Astrocyte (in vitro differentiated cells and primary cell): ENCODE results near the gene SMG7. TPM values are rescaled to one million over a fixed set of nuclear protein-coding genes. Genes with fewer than 3 reads are reported as not detected.

ENCODE experiments used
- DNase-seq: peaks from one replicate; pipeline ENCODE4 v3.0.0-alpha.2; 2010; ENCODE audit warnings: low read depth
- FAIRE-seq: peaks from 2 replicates; lab custom pipeline; 2011; peaks lifted over from hg19 to GRCh38; lab: Jason Lieb, UNC
- H2AFZ ChIP-seq: 2 replicates; pipeline ENCODE4 v1.6.0; 2012; ENCODE audit warnings: low read depth, low read length, inconsistent platforms
- H3K27ac ChIP-seq: 2 replicates; pipeline ENCODE4 v1.5.1; 2011; ENCODE audit warnings: low read depth, low read length, inconsistent platforms
- H3K27me3 ChIP-seq: 2 replicates; pipeline ENCODE4 v1.6.0; 2011; ENCODE audit warnings: low read length, inconsistent platforms; ENCODE audit not compliant: insufficient read depth
- H3K36me3 ChIP-seq: 2 replicates; pipeline ENCODE4 v1.5.1; 2011; ENCODE audit warnings: low read length, inconsistent platforms; ENCODE audit not compliant: insufficient read depth
- H3K4me1 ChIP-seq: 2 replicates; pipeline ENCODE4 v1.5.1; 2011; ENCODE audit warnings: low read length, inconsistent platforms; ENCODE audit not compliant: insufficient read depth
- H3K4me2 ChIP-seq: 2 replicates; pipeline ENCODE4 v1.6.0; 2012; ENCODE audit warnings: low read length, inconsistent platforms
- H3K4me3 ChIP-seq: 2 replicates; pipeline ENCODE4 v1.5.1; 2011; ENCODE audit warnings: low read depth, mild to moderate bottlenecking, low read length, inconsistent platforms; ENCODE audit not compliant: insufficient read depth
- H3K79me2 ChIP-seq: 2 replicates; pipeline ENCODE4 v1.6.0; 2012; ENCODE audit warnings: mild to moderate bottlenecking, low read length, inconsistent platforms; ENCODE audit not compliant: insufficient read depth
- H3K9ac ChIP-seq: 2 replicates; pipeline ENCODE4 v1.6.0; 2012; ENCODE audit warnings: mild to moderate bottlenecking, low read length, inconsistent platforms
- H3K9me3 ChIP-seq: 2 replicates; pipeline ENCODE4 v1.5.1; 2012; ENCODE audit warnings: low read depth, mild to moderate bottlenecking, low read length, inconsistent platforms; ENCODE audit not compliant: insufficient read depth
- H4K20me1 ChIP-seq: 2 replicates; pipeline ENCODE4 v1.6.0; 2012; ENCODE audit warnings: low read length, inconsistent platforms; ENCODE audit not compliant: insufficient read depth
- H3K27ac Mint-ChIP-seq: one replicate; pipeline ENCODE4 v1.8.0; 2021; ENCODE audit warnings: mild to moderate bottlenecking, mixed read lengths; ENCODE audit not compliant: unreplicated experiment
- H3K27me3 Mint-ChIP-seq: one replicate; pipeline ENCODE4 v1.8.0; 2021; ENCODE audit warnings: low read depth, mixed read lengths; ENCODE audit not compliant: unreplicated experiment
- H3K36me3 Mint-ChIP-seq: one replicate; pipeline ENCODE4 v1.8.0; 2021; ENCODE audit warnings: low read depth, mixed read lengths; ENCODE audit not compliant: unreplicated experiment
- H3K4me1 Mint-ChIP-seq: one replicate; pipeline ENCODE4 v1.8.0; 2021; ENCODE audit warnings: low read depth, mixed read lengths; ENCODE audit not compliant: unreplicated experiment
- H3K4me3 Mint-ChIP-seq: one replicate; pipeline ENCODE4 v1.8.0; 2021; ENCODE audit warnings: mild to moderate bottlenecking, moderate library complexity, mixed read lengths; ENCODE audit not compliant: unreplicated experiment
- H3K9me3 Mint-ChIP-seq: one replicate; pipeline ENCODE4 v1.8.0; 2021; ENCODE audit warnings: mild to moderate bottlenecking, mixed read lengths; ENCODE audit not compliant: unreplicated experiment
- CTCF ChIP-seq: IDR thresholded peaks from 2 replicates; pipeline ENCODE4 v1.5.1; 2011; ENCODE audit warnings: low read depth, mild to moderate bottlenecking, inconsistent platforms, low read length, moderate library complexity; ENCODE audit not compliant: insufficient read depth
- EZH2 ChIP-seq: IDR thresholded peaks from 2 replicates; pipeline ENCODE4 v1.6.1; 2012; ENCODE audit warnings: mild to moderate bottlenecking, low read length, inconsistent platforms; ENCODE audit not compliant: insufficient read depth
- total RNA-seq: library from RNA; stranded (reverse); gene quantifications from 2 replicates; pipeline ENCODE4 v1.2.1, GENCODE V29; 2021

SMG7 gene
- total RNA-seq, 1 donor from 2014 or later, result 59.8 TPM

GRCh38 chr1:183584147-183584546, 111.8 kb downstream of the SMG7 start:
- DNase-seq (no peak), FAIRE-seq (no peak)
- H3K36me3 Mint-ChIP-seq, result no peaks in the 10 kb centered on the region
- H3K27ac Mint-ChIP-seq, result no peak overlapping the region
- Histone ChIP-seq H3K9me3 (no peaks in the 10 kb centered on the region), H3K9ac (no peak overlapping the region), H4K20me1 (no peaks in the 10 kb centered on the region), H3K79me2 (no peaks in the 10 kb centered on the region), H3K4me1 (no peaks in the 10 kb centered on the region), H2AFZ (no peak overlapping the region), H3K4me2 (no peak overlapping the region), H3K36me3 (no peaks in the 10 kb centered on the region), H3K27me3 (no peaks in the 10 kb centered on the region), H3K27ac (no peak overlapping the region), H3K4me3 (no peak overlapping the region)
- H3K4me1 Mint-ChIP-seq, result no peaks in the 10 kb centered on the region
- TF ChIP-seq CTCF (no peak), EZH2 (no peak)
- H3K4me3 Mint-ChIP-seq, result no peak overlapping the region
- H3K27me3 Mint-ChIP-seq, result peaks cover 1% of the 10 kb centered on the region
- H3K9me3 Mint-ChIP-seq, result no peaks in the 10 kb centered on the region

- no peak for DNase-seq
- no peaks in the 10 kb centered on the region for H3K9me3 ChIP-seq
- Mint-ChIP-seq H3K27me3 (peaks cover 1% of the 10 kb centered on the region), H3K4me1 (no peaks in the 10 kb centered on the region), H3K36me3 (no peaks in the 10 kb centered on the region), H3K27ac (no peak overlapping the region), H3K4me3 (no peak overlapping the region), H3K9me3 (no peaks in the 10 kb centered on the region)
- no peak overlapping the region for H3K4me3 ChIP-seq
- no peak for TF ChIP-seq EZH2
- no peak for TF ChIP-seq CTCF
- no peaks in the 10 kb centered on the region for H3K79me2 ChIP-seq
- FAIRE-seq, result no peak
- no peaks in the 10 kb centered on the region for H3K4me1 ChIP-seq
- no peaks in the 10 kb centered on the region for H3K27me3 ChIP-seq
- no peak overlapping the region for H3K9ac ChIP-seq
- no peak overlapping the region for H3K27ac ChIP-seq
- H3K36me3 ChIP-seq, result no peaks in the 10 kb centered on the region
- no peak overlapping the region for H3K4me2 ChIP-seq
- H4K20me1 ChIP-seq, result no peaks in the 10 kb centered on the region
- H2AFZ ChIP-seq, result no peak overlapping the region
Observed at GRCh38 chr1:183585038-183585437, 112.7 kb downstream of the SMG7 start.

- Histone ChIP-seq H4K20me1 (no peaks in the 10 kb centered on the region), H2AFZ (no peak overlapping the region), H3K4me3 (no peak overlapping the region), H3K79me2 (no peaks in the 10 kb centered on the region), H3K9ac (no peak overlapping the region), H3K4me2 (no peak overlapping the region), H3K4me1 (no peaks in the 10 kb centered on the region), H3K27me3 (no peaks in the 10 kb centered on the region), H3K36me3 (no peaks in the 10 kb centered on the region), H3K27ac (no peak overlapping the region), H3K9me3 (no peaks in the 10 kb centered on the region)
- TF ChIP-seq CTCF (no peak), EZH2 (no peak)
- no peaks in the 10 kb centered on the region for H3K4me1 Mint-ChIP-seq
- H3K36me3 Mint-ChIP-seq, result no peaks in the 10 kb centered on the region
- no peaks in the 10 kb centered on the region for H3K9me3 Mint-ChIP-seq
- H3K27ac Mint-ChIP-seq, result no peak overlapping the region
- FAIRE-seq (no peak), DNase-seq (no peak)
- H3K4me3 Mint-ChIP-seq, result no peak overlapping the region
- peaks cover 1% of the 10 kb centered on the region for H3K27me3 Mint-ChIP-seq
Observed at GRCh38 chr1:183586455-183586854, 114.2 kb downstream of the SMG7 start.
